ENCODE measurements around the gene SMIM36.
A peak's percentile ranks its signal among the peaks of the same experiment; 100 is the strongest.
"Not testable (repeated sequence)": the region's sequence is repeated elsewhere in the genome, so short reads cannot be mapped to it uniquely, and the experiment has no call there.

The SMIM36 gene

DNA sequence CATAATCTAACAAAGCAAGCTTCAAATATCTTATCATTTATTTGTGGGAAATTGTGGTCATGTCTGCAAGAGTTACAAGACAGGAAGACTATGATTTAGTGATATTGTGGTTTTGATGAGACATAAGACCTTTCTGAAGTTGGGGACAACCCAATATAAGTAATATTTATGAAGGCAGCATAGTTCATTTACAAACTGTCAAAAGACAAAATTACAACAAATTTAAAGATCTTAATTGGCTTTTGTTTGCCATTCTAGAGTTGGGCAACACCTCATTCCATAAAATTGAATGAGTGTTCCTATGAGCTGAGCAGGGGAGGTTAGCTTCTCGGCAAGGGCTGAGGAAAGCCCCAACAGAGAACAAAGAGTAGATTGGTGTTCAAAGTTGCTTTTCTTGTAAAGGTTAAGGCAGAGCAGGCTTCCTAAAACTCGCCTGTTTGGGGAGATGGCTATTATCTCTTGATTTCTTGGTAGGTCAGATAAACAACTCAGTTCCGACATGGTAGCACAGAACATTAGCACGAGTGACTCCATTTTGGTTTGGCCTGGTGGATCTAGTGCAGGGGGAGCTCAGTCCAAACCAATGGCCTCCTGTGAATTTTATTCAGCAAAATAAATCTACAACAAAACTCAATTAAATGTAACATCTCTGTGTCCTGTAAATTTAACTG lies 78.8 kb downstream of the SMIM36 start:
- no peak for DNase-seq

DNA sequence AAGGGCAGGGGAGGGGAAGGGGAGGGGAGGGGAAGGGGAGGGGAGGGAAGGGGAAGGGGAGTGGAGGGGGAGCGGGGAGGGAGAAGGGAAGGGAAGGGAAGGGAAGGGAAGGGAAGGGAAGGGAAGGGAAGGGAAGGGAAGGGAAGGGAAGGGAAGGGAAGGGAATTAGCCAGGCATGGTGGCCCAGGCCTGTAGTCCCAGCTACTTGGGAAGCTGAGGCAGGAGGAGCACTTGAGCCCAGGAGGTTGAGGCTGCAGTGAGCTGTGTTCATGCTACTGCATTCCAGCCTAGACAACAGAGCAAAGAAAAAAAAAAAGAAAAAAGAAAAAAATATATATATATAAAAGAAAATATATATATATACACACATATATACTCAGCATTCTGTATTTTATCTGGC lies 79.3 kb downstream of the SMIM36 start:
- DNase-seq: not testable (repeated sequence)

DNA sequence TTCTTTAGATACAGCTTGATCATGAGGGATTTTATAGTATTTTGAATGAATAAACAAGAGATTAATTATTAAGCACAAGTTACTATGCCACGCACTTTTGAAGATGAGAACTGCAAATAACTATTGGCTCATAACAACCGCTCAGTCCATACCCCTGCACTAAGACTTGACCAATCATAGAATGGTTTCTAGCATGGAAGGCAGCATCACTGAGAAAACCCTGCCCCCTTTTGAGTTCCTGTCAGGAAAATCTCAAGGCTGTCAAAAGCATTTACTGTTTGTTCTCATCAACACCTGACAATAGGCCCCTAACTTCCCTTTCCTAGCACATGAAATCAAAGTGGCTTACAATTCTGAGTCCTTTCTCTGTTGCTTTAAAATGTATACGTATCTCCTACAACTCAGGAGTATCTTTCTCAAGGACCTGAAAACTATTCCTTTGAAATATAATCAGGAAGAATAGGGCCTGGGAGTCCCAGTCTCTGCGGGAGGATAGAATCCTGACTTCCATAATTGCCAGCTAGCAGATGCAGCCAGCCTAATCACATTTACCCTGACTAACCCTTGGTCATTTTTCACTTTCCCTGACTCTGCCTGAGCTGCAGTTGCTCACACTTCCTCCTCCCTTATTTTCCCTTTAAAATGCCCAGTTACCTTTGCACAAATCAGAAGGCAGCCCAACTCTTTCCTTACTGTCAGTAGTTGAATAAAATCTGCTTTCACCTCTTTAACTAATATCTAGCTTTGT lies 80.5 kb downstream of the SMIM36 start:
- DNase-seq: no peak

DNA sequence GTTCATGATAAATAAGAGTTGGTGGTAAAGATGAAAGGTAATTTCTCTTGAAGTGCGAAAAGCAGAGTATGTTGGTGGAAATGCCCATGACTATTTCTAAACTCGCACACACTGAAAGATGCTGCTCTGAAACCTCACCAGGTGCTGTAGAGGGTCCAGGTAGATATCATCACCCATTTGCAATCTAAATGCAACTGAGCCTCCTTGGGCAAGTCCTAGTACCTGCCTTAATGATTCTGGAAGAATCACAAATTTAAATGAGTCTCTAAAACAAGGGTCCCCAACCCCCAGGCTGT lies 83.7 kb downstream of the SMIM36 start:
- DNase-seq: no peak

DNA sequence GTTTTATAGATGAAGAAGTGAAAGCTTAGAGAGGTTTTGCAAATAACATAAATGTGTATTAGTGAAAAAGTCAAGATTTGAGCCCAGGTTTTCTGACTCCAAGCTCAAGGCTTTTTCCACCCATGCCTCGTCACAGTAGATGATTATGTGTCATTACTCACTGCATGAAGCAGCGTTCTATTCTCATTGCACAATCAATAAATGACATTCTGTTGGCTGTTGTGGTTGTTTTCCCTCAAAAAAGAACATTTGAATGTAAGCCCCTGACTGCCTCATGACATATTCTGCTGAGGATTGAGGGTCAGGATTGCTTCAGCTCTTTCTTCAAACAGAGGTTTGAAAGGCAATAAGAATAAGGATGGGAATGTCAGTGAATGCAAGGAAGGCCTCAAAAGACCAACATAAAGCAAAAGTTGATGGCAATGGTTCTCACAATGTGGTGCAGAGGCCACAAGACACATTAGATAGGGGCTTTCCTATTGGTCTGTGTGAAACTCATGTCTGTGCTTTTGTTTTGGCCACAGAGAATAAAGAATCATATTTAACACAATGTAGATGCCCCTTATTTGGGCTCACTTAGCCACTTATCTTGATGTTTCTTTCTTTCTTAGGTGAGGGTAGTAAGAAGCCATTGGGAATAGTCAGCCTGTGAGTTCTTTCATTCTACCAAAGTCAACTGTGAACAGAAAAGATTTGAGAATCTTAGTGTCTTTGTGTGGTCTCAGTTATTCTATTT lies 84.2 kb downstream of the SMIM36 start:
- no peak for DNase-seq

DNA sequence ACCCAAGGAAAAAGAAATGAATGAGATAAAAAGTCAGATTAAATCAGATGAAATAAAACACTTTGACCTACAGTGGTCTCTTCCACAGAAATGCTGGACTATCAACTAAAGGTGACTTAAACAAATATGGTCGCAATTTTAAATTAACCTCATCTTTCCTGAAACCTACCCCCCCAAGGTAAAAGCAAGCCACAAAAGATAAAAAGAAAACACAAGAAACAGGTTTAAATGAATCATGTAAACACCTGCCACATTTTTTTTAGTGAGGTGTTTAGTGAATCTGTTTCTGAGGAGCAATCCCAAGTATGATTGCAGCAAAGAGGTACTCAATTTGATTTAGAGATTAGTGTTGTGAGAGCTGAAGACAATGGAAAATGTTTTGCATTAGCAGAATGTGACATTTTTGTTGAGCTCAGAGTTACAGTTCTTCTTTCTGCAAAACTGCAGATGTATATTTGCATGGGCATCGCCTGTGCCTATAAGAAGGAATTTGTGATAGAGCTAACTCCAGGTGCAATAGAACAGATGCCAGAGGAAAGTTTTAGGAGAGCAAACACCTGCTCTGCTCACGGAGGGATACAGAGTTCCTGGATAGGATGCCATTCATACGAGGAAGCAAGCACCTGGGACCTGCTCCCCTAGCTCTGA lies 86.2 kb downstream of the SMIM36 start:
- DNase-seq: no peak

DNA sequence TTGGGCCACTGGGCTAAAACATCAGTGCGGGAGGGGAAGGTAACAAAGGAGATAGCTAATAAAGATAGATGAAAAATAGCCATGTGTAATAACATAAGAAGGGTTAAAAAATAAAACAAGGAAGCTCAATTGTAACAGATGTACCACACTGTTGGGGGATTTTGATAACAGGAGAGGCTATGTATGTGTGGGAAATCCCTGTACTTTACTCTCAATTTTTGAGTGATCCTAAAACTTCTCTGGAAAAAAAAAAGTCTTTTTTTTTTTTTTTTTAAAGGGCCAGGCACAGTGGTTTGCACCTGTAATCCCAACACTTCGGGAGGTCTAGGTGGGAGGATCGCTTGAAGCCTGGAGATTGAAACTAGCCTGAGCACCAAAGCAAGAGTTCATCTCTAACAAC lies 87.7 kb downstream of the SMIM36 start:
- DNase-seq: no peak

DNA sequence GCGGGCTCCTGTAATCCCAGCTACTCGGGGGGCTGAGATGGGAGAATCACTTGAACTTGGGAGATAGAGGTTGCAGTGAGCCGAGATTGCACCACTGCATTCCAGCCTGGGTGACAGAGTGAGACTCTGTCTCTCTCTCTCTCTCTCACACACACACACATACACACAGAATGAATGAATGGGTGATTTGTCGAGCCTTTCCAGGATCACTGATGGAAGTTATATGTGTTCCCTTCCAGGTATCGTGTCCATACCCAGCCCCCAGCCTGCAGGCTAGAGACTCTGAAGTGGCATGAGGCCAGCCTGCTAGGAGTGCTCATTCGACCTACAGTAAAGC lies 88.5 kb downstream of the SMIM36 start:
- not testable (repeated sequence) for DNase-seq

DNA sequence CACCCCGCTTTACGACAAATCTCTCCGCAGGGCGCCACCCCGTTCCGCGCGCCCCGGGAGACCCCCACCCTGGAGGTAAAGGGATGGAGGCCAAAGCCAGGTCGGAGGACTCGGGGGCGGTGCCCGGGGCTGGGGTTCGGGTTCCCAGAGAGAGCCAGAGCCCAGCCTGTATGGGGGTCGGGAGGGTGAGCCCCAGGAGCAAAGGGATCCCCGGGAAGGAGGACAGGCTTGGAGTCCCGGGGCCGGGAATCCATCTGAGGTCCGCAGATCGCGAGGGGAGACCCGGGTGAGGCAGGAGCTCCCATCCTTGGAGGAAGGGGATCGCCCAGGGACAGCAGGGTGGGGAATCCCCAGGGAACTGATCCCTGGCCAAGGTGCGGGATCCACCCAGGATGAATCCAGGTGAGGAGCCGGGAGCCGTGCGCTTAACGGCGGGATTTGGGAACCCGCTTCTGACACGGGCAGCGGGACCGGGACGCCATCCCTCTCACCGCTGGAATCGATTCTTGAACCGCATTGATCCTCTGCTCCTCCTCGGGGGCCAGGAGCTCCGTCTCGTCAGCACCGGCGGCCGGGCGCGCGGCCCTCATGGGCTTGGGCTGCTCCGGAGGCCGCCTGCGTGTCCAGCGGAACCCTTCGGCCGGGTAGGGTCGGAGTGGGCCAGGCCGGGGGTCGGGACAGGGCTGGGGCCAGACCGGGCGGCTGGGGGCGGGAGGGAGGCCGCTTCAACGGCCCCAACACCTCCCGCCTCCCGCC lies 89.9 kb downstream of the SMIM36 start, which contains the start of gene MMD:
Gene MMD (minus strand): TSS at position 657 of the 756 bp plus-strand sequence. CDS start 140 bp downstream, at position 517.
- peak; percentile 40 for DNase-seq

DNA sequence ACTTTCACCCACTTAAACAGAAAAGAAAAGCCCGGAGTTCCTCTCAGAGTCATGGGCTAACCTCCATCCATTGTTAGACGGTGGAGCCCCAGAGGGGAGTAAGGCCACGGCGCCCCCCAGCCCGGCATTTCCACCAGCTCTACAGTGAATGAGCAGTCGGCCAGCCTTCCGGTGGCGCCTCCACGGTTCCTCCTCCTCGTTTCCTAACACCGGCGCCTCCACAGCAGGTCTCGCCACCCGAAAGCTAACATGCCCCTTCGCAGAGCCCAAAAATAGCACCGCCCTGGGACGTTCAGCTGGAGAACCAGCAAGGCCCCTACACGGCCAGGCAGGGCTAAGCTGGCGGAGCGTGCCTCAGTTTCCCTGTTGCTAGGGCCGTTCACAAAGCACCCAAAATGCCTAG lies 90.5 kb downstream of the SMIM36 start:
- peak; percentile 40 for DNase-seq

DNA sequence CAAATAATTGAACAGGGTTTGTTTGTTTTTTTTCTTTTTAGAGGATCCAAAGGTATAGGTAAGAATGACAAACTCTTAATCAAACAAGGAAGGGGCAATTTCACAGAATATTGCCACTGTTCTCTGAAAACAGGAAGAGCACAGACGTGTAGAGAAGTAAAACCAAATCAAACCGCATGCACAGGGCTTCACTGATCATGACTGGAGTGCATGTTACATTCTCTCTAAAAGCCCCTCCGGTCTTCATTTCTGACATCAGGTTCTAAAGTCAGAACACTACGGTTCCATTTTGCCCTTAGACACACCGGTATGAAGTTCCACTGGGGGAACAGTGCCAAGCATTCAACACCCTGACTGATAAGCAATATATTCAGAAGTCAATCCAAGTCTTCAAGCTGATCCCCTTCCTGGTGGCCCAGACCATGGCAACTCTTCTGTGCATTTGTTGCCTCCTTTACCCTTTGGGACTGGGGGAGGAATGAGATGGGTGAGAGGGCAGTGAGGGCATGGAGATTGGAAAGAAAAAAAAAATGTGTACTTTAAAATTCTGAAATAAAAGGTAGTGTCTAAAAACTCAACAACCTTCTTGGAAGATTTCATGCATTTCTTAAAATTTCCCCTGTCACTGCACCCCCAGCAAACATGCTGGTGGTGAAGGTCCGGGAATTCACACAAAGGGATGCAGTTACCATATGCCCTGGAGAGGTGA lies 91.0 kb downstream of the SMIM36 start:
- DNase-seq: no peak

DNA sequence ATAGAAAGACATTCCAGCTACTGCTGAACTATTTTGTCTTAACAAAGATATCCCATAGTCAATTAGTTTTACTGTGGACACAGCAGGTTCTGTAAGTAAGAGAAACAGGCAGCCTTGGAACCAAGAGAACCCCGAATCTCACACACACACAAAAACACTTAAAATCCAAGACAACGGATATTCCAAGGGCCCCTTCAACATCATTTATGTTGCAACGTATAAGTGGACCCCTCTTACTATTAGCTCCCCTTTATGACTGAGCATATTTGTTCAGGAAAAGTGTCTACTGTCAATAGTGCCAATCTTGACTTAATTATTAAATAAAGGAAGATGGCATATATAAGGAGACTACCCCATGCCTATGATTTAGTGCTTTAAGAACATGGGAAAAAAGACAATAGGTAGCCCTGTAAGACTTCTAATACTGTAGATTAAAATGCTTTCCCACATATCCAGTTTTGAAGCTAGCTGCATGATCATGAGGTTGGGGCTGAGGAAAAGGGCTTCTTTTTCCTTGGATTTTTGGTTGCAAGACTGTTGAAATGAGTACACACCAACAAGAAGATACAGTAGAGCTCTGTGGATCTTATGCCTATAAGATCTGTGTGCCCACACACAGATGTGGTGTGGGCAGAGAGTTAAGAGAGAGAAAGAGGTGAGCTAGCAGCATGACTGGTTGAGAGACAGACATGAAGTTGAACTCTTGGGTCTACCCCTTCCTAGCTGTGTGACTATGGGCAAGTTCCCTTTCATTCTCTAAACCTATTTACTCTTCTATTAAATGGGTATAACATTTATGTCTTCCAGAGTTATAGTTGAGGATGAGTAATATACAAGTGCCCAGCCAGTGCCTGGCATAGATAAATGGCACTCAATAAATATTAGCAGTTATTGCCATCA lies 92.6 kb downstream of the SMIM36 start:
- DNase-seq: no peak

DNA sequence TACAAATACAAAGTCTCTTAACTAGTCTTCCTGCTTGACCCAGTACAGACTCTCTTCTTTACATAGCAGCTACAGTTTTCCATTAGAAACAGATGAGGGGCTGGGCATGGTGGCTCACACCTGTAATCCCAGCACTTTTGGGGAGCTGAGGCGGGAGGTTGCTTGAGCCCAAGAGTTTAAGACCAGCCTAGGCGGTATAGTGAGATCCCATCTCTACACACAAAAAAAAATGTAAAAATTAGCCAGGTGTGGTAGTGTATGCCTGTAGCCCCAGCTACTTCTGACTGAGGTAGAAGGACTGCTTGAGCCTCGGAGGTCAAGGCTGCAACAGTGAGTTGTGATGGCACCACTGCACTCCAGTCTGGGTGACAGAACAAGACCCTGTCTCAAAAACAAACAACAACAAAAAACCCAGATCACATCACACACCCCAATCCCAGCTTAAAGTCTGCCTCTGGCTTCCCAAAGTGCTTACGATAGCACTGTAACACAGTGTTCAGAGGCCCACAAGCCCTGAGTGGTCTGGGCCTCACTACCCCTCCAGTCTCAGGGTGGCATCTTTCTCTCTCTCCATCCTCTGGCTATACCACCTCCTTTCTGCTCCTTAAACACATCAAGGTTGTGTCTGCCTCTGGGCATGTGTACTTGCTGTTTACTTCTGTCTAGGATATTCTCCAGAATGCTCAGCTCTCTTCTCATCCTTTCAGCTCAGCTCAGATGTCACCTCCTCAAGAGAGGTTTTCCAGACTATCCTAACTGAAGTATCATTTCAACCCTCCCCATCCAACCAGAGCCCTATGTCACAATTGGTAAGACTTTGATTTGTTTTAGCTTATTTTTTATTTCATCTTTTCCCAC lies 93.6 kb downstream of the SMIM36 start:
- no peak for DNase-seq

DNA sequence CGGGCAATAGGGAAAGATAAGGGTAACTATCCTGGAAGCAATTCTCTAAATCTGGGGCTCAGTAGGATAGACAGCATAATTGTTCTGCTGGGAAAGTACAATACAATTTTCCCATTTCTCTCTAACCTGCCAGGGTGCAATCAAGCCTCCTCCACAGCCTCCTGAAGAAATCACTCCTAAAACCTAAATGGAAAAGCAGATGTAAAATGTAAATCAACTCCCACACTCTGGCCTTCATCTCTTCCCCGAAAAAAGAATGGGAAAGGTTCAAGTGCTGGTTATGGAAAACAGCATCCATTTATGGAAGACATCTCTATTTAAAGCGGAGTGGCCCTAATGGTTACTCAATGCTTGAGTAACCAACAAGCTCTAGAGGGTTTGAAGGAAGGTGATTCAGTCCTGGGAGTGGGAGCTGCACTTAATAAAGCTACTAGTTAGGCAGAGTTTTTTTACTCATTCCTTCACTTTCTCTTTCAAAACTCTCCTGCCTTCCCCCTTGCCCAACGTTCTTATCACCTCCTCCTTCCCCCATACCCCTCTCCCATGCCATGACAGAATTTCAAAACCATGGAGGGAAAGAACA lies 94.7 kb downstream of the SMIM36 start:
- no peak for DNase-seq

DNA sequence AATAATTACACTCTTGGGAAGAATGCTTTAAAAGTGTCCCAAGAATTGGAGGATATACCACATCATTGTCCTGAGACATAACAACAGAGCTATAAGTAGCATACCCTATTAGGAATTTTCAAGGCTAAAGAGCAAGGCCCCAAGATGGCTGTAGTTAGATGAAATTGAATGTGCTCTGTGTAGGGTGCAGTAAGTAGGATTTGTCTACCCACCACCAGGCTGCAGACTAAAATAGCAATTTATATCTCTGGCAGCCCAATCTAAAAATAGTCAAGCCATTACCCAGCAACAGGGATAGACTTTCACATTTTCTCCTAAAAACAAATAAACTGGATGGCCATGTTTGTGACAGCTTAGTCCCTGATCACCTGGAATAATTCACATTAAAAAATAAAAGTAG lies 95.3 kb downstream of the SMIM36 start:
- no peak for DNase-seq

DNA sequence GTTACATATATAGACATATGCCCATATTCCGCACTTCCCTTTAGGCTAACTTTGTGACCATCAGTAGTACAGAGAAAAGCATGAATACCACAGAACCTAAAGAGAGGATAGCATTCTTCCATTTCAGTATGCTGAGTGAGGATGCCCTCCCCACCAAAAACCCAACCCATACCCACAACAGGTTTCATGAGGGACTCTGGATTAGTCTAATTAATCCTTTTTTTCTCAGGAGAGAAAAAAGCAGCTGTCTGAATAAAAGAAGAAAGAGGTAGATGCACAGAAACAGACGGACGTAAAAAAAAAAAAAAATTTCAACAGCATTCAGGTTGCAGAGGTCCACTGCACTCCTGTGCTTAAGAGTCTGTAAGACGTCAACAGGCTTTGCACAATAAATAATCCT lies 96.3 kb downstream of the SMIM36 start:
- no peak for DNase-seq

DNA sequence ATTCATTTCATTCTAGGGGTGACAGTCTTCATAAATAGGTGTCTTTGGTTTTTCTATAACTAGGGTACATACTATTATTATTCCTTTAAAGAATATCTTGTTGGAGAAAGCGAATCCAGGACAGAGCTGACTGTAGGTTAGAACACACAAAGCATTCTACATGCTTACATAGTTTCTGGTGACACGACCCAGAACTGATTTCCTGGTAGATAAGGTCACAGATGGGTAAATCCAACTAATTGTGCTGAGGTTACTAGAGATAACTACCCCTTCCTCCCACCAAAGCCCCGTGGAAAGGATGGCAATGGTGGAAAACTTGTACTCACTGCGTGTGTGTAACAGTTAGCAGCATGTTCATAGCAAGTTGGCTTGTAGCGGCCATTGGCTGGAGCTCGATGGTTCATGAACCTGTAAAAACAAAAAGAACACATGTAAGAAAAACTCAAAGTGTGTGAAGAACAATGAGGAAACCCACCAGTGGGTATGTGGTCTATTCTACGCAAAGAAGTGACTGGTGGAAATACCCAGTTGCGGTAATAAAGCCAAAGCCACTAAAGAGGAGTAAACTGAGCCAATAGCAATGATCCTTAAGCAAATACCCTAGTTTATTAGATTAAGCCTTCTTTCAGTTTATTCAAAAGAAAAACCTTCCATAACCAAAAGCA lies 97.3 kb downstream of the SMIM36 start:
- DNase-seq: no peak

DNA sequence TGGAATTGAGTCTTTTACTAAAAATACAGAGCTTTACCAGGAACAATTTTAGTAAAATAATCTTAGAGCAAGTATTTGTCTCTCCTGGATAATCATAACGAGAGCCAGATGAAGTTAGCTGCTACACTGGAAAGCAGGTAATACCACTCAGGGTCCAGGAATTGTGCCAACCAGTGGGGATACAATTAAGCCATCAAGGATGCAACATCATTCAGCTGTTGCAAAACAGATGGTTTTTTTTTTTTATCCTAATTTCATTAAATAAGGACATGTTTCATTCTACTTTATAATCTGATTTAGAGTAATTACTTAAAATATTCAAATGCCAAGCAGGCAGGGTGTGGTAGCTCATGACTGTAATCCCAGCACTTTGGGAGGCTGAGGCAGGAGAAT lies 99.8 kb downstream of the SMIM36 start:
- DNase-seq: no peak

Data from NCI-H345 (cell line).